GM19193 (cell line): Measurements from ENCODE around the gene PRKAR1B.

ENCODE experiments used
- POLR2A ChIP-seq: IDR thresholded peaks from 4 replicates; pipeline ENCODE4 v1.6.1; 2011; ENCODE audit not compliant: insufficient read depth, insufficient read length; ENCODE audit errors: extremely low read depth

PRKAR1B gene

DNA sequence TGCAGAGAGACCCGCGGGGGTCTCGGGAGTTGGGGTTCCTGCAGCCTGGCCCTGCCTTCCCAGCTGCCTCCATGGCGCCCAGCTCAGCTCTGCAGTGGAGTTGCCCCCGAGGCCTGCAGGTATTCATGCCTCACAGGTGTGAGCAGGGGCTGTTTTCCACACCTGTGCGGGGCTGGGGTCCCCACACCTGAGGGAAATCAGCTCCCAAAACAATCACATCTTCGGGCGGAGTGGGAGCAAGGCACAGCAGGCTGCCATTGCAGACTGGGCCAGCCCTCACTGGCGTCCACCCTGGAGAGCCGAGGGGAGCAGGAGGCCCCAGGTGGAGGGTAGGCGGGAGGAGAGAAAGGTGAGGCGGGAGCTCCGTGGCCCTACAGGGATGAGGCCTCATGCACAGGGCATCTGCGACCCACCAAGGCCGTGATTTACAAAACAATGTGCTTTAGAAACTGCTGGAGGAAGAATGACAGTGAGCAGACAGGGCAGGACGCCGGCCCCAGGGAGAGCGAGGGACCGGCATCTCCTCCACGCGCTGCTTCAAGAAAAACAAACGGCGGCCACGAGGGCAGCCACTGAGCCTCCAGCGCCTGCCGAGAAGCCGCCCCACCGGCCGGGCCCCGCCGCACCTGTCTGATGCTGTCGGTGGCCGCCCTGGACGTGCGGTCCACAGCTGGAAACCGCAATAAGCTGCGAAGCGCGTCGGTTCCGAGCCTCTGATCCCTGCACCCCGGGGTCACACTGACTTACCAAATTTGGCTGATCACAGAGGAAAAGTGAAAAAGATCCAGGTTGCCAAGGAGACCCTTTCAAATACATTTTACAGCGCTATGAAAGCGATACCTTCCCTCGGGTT, 154.4 kb downstream of the PRKAR1B start:
- no peak for TF ChIP-seq POLR2A

DNA sequence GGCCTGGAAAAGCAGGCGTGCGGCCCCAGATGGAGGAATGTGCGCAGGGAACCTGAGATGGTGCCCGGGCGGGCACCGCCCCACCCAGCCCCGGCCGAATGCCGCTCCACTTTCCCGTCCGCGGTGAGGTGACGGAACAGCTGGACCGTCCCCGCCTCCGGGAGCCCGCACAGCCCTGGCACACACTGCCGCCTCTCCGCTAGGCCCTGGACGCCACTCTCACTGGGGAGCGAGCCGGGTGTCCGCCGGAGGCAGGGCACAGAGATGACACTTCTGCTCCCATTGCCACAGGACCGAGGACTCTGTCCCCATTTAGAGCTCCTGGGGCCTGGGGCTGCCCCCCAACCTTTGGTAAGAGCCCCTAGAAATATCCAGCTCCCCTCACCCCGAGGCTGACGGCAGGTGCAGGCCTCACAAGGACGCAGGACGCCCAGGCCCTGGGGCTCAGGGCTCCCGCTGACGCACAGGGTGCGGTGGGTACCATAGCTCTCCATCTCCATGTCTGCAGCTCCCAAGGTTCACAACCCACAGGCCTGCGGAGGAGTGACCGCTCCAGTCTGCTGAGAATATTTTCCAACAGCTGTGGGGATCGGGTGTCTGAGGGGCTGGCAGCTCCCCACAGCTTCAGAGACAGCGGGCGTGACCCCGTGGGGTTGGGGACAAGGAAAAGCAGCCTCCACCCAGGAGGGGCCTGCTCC, 155.2 kb downstream of the PRKAR1B start:
- TF ChIP-seq POLR2A: no peak

DNA sequence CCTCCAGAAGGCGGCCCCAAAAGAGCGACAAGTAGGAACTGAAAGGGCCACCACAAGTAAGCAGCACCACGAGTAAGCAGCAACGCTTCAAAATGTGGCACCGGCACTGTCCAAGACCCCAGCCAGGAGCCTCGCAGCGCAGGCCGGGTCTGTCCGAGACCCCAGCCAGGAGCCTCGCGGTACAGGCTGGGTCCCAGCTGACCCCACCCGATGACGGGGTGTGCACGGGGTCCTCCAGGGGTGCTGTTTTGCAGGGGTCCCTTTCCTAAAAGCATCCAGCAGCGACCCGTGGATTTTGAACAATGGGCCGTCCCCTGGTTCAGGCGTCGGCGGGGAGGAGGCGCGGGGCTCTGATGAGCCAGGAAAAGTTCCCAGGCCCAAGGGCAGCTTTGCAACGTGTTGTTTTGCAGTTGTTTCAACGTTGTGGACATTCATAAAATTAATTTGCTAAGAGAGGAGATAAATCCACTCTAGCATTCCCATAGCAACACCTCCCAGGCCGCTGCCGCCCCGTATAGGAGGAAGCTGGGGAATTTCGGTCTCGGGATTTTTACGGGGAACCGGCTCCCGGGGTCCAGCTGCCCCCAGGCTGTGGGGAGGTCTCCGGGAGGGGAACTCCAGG, 155.9 kb downstream of the PRKAR1B start:
- no peak for TF ChIP-seq POLR2A

DNA sequence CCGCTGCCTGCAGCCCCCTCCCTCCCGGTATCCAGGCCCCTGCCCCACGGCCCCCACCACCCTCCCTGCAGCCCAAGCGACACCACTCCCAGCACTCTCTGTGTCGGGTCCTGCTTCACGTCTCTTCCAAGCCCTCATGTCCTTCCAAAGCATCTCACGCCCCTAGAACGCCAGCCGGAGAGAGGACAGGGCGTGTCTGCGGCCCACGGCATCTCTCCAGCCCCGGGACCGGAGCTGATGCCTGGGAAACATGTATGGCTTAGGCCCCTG, 156.3 kb downstream of the PRKAR1B start:
- TF ChIP-seq POLR2A: no peak

DNA sequence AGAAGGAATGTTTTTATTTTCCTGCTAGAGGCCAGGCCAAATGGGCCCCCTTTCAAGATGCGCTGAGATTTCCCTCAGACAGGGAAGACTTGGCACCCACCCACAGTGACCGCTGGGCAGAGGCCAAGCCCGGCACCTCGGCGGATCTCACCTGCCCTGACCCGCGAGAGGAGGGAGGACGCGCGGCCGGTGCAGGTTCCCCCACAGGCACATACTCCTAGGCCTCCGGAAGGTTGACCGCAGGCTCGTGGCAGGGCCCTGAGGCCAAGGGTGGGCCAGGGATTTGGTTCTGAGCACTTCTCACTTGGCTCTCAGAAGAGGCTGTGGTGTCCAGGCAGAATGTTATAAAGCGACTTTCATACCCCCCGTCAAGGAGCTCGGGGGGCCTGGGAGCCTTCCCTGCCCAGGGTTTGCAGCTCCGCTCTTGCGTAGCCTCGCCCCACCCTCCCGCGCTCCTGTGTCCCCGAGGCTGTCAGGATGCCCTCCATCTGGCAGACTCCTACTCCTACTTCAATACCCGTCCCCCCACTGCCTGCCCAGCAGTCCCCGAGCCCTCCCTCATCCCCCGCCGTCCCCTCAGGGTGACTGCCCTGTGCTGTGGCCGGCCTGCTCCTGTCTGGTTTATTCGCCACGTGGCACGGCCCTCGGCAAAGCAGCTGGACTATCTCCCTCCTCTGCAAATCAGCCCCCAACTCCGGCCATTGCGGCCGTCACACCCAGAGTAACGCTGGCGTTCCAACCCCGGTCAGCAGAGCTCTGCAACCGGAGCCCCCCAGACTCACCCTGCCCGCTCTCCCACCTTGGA, 156.9 kb downstream of the PRKAR1B start:
- no peak for TF ChIP-seq POLR2A

DNA sequence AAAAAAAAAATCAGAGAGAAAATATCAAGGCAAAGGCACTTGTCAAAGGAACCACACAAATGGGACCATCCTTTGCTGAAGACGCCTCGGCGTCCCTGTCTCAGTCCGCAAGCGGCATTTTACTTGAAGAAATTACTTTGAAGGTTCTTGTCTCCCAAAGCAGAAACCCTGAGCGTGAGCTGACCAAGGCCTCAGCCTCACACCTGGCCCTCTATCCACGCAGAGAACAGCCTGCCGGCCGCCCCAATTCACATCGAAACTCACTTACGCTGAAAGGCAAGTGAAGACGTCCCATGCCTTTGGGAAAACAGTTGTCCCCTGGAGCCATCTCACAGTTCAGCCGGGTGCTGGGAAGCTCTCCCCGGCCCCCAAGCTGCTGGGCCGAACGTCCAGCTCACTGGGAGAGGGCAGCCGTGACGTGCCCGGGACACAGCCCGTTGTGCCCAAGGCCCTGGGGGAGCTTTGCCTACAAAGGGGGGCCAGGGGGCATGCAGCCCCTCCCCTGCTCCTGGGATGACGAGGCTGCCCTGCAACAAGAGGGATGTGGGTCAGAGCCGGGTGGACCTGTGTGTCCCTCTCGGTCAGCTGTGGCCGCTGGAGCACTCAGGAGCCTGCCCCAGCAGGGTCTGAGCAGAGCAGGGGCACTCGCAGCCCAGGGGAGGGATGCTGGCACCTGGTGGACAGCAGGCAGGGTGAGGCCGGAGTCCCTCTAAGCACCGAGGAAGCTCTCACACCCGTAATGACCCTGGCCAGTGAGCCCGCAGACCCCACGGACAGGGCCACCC, 157.8 kb downstream of the PRKAR1B start:
- no peak for TF ChIP-seq POLR2A

DNA sequence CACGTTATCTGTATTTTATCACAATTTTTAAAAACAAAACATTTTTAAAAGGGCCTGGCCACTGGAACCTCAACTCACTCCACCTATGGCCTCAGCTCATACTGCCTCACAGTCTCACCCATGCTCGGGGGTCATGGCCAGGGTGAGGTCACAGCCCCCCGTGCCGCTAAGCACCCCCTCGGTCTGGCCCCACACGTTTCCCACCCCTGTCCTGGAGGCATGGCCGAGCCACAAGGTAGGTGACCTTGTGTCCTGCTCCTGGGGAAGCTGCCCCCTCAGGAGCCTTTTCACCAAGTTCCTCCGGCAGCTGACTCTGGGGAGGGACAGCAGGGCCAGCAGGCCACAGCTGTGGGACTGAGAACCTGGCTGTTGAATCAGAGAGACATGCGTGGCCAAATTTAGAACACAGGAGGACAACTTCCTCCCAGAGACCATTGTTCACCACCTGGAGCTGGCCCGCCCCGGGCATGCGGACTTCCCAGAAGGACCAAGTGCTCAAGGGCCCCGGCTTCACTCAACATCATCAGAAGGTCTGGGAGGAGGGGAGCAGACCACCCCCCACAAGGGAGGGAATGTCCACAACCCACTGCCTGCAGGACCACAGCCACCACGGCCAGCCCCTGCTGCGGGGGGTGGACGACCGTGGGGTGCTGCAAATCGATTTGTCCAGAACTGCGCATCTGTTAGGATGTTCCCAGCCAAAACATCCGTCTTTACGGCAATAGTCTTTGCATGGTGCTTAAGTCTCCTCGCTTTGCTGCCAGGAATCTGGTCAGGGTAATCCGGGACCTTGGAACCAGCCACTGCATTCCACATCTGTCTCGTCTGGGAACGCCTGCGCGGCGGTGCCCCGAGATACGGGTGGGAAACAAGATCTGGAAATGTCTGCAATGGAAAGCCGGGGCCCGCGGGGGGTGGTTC, 158.8 kb downstream of the PRKAR1B start:
- TF ChIP-seq POLR2A: no peak

DNA sequence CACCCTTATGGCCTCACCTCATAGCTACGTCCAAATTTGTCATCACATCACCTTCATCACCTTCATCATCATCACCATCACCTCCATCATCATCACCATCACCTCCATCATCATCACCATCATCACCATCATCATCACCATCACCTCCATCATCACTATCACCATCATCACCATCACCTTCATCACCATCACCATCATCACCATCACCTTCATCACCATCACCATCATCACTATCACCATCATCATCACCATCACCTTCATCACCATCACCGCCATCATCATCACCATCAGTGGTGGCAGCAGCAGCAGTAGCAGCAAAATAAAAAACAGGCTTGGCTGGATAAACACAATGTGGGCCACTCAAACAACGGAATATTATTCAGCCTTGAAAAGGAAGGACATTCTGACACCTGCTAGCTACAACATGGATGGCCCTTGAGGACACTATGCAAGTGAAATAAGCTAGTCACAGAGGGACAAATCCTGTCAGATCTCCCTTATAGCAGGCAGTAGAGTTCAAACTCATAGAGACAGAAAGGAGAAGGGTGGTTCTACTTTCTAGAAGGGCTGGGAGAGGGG, 159.7 kb downstream of the PRKAR1B start:
- no peak for TF ChIP-seq POLR2A

DNA sequence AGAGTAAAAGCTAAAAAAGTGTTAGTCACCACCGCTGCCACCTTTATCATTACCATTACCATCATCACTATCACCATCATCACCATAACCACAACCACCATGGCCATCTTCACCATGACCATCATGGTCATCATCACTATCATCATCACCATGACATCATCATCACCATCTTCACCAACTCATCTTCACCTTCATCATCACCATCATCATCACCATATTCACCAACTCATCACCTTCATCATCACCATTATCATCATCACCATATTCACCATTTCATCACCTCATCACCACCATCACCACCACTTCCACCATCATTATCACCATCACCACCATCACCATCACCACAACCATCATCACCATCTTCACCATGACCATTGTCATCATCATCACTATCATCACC, 161.0 kb downstream of the PRKAR1B start:
- no peak for TF ChIP-seq POLR2A

DNA sequence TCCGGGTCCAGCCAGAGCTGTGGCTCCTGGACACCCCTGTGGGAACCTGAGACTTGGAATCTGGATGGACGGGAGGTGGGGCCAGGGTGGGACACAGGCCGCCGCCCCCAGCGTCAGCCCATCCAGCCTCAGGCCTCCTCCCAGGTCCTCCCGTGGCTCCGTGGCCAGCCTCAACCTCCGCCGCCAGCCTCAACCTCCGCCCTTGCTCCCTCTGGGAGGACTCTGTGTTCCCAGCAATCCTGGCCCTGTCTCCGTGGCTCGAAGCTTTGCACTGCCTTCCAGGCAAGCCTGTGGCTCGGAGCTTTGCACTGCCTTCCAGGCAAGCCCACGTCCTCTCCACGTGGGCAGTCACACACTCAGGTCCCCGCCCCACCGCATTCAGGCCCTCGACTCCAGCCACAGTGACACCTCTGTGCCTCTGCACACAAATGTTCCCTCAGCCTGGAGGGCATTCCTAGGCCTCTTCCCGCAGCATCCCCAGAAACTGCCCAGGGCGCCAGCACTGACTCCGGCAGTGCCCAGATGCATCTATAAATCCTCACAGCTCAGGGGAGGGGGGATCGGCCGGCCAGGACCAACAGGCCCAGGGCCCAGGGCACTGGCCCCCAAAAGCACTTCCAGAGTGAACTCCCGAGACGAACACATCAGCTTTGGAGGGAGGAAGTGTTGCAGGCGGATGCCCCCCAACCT, 162.8 kb downstream of the PRKAR1B start:
- no peak for TF ChIP-seq POLR2A

DNA sequence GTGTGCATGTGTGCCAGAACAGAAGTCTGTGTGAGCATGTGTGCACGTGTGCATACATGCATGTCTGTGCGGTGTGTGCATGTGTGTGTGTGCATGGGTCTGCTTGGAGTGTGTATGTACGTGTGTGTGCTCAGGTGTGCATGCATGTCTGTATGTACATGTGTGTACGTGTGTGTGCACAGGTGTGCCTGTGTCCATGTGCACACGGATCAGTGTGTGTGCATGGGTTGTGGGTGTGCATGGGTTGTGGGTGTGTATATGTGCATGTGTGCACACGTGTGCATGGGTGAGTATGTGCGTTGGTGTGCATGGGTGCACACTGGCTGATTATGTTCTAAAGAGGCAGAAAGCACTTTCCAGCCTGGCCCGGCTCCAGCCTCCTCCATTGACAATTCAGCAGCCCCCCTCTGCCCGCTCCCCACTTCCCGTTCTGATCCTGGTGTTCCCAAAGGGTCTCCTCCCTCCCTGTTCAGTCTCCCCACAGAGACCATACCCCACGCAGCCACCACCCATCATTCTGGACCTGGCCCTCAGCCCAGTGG, 163.4 kb downstream of the PRKAR1B start:
- TF ChIP-seq POLR2A: no peak

DNA sequence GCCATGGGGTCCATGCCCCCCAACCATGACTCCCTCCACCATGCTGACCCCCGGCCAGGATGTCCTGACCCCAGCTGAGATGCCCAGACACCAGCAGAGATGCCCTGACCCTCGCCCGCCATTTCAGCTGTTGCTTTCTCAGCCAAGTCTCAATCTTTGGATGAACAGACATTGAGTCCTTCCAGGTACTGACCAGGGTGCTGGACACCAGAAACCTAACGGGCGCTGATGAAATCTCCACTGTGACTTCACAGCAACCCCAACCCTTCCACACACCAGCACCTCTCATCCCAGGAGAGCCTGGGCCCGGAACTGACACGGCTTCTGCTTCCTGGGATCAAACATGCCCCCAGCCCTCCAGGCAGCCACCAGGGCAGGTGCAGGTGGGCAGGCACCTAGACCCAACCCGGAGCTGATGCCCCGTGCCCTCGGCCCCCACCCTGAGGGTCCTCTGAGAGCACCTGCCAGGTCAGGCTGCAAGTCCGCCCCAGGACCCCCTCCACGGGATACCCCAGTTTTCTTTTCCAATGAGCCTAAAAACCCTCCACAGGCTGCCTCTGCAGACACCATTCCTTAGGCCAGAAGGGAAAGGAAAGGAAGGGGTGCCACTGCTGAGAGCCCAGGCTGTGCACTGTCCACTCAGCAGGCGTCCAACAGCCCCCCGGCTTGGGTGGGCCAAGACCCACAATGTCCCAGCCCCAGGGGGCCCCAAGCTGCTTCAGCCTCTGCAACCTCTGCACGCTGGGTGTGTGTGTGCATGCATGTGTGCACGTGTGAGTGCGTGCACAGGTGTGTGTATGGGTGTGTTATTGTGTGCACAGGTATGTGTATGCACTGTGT, 164.1 kb downstream of the PRKAR1B start:
- TF ChIP-seq POLR2A: no peak

DNA sequence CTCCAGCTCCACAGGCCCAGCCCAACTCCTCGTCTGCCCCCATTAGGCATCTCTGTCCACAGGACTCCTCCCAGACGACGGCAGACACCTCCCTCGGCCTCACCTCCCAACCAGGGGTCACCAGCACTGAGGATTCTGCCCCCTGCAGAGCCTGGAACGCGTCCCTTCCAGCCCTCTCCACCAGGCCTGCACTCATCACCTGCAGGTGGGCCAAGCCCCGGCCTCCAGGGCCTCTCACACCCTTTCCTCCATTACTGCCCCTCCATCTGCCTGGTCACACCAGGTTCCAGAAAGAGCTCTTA, 164.8 kb downstream of the PRKAR1B start:
- no peak for TF ChIP-seq POLR2A
